ENCODE measurements around the gene CHFR.
"Not testable (repeated sequence)": the region's sequence is repeated elsewhere in the genome, so short reads cannot be mapped to it uniquely, and the experiment has no call there.

The CHFR gene

GRCh38 chr12:132839558-132840235 lies 47.7 kb downstream of the CHFR start:
- no peak for FAIRE-seq

DNA sequence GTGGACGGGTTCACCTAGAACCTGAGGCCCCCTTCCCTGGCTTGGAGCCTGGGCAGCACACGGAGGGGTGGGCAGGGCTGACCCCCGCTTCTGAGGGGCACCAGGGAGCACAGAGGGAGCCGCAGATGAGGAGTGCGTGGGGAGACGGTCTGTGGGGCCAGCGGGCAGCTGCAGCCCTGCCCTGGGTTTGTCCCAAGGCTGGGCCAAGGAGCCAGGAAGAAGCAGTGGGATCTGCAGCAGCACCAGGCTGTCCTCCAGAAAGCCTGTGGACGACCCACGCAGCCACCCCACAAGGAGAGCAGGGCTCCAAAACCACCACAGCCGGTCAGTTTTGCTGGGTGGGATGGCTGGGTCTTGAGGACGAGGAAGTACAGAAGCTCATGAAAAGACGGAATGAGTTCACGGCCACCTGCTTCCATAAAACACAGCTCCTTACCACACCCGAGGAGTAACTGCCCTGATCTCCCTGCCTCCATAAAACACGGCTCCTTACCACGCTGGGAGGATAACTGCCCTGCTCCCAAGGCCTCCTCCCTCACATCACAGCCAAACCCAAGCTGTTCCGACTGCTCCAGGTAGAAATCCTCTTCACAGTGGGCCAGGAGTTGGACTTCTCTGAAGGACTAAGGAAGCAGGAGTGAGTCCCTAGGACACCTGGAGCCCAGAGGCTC lies 48.9 kb downstream of the CHFR start:
- no peak for FAIRE-seq

GRCh38 chr12:132837693-132838409 lies 49.6 kb downstream of the CHFR start:
- FAIRE-seq: no peak

DNA sequence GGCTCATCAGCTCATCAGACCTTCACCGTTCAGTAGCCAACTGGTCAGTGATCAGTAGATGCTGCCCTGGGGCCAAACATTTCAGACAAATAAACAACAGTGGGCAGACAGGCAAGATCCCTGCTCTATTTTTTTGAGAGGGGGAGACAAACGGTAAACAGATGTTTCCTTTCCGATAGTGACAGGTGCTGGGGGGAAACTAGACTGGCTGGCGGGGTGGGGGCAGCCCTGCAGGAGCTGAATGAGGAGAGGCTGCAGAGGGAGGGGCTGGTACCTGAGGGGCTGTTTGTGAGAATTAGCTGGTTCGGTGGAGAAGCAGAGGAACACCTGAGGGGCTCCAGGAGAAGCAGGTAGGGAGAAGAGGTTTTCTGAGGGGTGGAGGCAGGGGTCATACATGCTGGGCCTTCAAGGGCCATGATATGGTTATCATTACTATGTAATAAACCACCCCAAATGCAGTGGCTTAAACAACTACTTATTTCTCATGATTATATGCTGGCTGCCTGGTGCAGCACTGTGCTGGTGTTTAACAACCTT lies 50.5 kb downstream of the CHFR start:
- no peak for FAIRE-seq

DNA sequence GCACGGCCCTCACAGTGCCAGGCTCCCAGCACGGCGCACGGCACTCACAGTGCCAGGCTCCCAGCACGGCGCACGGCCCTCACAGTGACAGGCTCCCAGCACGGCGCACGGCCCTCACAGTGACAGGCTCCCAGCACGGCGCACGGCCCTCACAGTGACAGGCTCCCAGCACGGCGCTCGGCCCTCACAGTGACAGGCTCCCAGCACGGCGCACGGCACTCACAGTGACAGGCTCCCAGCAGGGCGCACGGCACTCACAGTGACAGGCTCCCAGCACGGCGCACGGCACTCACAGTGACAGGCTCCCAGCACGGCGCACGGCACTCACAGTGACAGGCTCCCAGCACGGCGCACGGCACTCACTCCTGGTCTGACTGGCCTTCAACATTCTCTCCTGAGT lies 51.2 kb downstream of the CHFR start:
- FAIRE-seq: not testable (repeated sequence)

DNA sequence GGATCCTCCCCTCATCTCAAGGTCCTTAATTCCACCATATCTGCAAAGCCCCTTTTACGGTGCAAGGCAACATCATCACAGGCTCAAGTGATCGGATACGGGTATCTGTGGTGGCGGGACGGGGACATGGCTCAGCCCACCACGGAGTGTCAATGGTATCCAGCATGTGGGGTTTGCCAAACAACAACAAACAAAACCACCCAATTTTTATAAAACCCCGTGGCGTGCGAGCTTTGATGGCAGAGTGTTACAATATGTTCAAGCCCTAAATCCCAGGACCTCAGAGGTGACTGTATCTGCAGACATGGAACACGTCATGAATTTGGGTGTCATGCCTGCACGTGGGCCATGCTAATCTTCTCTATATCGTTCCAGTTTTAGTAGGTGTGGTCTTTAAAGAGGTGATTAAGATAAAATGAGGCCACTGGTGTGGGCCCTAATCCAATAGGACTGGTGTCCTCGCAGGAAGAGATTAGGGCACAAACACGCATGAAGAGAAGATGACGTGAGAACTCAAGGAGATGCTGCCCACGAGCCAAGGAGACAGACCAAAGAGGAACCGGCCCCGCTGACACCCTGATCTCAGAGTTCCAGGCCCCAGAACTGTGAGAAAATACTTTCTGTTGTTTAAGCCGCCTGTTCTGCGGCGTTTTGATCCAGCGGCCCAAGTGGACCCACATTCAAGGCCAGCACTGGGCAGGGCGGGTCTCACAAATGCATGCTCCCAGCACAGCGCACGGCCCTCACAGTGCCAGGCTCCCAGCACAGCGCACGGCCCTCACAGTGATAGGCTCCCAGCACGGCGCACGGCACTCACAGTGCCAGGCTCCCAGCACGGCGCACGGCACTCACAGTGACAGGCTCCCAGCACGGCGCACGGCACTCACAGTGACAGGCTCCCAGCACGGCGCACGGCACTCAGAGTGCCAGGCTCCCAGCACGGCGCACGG lies 52.1 kb downstream of the CHFR start:
- FAIRE-seq: no peak

GRCh38 chr12:132834181-132834711 lies 53.2 kb downstream of the CHFR start:
- FAIRE-seq: no peak

GRCh38 chr12:132833341-132833740 lies 54.1 kb downstream of the CHFR start:
- FAIRE-seq: no peak

GRCh38 chr12:132831771-132832170 lies 55.6 kb downstream of the CHFR start:
- no peak for FAIRE-seq

DNA sequence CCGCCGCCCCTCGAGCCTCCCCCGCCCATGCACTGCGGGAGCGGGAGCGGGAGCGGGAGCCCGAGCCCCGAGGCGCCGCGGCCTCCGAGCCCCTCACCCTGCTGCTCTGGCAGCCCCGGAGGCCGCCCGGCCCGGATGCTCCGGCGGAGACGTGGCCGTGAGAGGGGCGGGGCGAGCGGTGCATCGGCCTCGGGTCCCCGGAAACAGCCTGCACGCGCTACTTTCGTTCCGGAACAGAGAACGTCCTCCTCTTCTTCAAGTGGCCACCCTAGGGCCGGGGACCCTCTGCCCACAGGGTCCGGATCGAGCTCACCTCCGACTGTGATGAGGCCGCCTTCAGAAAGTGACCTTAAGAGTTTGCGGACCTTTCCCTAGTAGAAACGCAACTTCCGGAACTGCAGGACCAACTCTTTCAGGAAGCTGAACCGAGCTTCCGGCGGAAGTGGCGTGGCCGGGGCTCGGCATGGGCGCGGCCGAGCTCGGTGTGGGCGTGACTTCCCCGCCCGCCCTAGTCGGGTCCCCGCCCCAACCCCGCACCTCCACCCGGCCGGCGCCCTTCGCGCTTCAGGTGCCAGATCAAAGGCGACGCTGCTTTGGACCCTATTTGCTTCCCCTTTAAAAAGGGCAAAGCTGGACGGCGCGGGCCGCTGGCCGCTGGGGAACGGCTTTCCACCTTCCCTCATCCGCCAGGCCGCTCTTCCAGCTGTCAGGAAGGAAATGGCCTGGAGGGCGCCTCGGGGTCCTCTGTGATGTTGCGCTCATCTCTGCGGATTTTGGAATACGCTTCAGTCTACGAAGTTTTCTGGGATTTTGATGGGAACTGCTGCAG lies 58.5 kb downstream of the CHFR start, which contains the start of gene GOLGA3:
GOLGA3 (minus strand) TSS at position 164 of the 829 bp plus-strand sequence. CDS start 6,741 bp downstream, outside the sequence.
- FAIRE-seq: no peak

DNA sequence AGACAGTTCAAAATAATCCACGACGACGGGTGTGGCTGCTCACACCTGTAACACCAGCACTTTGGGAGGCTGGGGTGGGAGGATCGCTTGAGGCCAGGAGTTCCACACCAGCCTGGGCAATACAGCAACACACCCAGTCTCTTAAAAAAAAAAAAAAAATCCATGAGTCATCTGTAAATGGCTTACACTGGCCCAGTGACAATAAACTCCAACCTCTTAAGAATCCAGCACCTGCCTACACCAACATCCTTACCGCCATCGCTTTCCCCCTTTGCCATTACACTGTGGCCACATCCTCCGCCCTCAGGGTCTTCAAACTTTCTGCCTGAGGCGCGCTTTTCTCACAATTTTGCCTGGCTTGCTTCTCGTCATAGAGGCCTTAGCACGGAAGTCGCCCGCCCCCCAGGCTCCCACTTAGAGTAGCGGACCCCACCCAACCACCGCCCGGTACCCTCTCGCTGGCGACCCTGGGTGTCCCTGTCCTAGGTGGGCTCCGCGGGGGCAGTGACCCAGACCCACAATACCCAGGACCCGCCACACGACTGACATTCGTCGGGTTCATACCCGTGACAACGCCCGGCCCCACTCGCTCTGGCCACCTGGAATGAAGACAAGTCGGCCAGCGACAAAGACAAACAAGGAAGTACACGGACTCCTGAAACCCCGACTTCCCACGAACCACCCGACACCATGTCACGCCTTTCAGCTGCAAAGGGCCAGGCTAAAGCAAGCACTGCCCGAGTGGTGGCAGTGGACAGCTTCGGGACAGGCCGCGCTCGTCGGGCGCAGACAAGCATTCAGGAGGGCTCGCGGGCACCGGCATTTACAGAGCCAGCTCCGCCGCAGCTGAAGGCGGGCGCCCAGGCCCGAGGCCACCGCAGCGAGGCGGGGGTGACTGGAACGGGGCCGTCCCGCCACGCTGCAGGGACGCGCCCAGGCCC lies 59.4 kb downstream of the CHFR start:
- no peak for FAIRE-seq

DNA sequence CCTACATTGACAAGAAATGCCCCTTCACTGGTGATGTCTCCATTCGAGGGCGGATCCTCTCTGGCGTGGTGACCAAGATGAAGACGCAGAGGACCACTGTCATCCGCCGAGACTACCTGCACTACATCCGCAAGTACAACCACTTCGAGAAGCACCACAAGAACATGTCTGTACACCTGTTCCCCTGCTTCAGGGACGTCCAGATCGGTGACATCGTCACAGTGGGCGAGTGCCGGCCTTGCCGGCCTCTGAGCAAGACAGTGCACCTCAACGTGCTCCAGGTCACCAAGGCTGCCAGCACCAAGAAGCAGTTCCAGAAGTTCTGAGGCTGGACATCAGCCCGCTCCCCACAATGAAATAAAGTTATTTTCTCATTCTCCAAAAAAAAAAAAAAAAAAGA lies 61.5 kb downstream of the CHFR start:
- FAIRE-seq: no peak

- FAIRE-seq: no peak
Measured at GRCh38 chr12:132825089-132825488, 62.3 kb downstream of the CHFR start.

DNA sequence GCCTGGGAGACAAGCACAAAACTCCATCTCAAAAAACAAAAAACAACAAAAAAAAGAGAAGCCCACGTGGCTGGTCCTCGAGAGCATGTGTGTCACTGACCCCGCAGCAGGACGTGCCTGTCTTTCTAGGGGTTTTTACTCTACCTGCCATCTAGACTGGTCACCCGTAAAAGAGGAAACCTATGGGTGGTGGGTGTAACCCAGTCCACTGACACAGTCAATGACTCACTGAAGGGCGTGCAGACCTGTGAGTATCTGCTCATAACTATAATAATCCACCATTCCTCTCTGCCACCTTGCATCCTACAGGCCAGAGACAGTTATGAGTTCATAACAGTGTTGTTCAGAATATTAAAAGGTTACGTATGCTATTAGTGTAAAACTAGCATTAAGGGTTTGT lies 63.4 kb downstream of the CHFR start:
- no peak for FAIRE-seq

DNA sequence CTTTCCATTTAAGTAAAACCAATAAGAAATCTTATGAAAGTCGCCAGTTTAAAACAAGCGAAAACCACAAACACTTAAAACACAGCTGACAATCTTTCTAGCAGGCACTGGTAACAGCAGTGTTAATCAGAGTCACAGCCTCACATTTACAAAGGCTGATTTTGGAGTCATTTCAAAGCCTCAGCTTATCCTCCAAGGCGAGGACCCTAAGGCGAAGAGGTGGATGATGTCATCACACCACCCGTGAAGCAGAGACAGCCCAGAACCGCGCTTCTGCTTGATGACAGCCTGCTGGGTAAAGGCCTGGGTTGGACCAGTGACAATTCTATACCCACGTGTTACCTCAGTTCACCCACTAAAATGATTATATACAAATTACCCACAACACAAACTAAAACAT lies 68.8 kb downstream of the CHFR start:
- FAIRE-seq: no peak

DNA sequence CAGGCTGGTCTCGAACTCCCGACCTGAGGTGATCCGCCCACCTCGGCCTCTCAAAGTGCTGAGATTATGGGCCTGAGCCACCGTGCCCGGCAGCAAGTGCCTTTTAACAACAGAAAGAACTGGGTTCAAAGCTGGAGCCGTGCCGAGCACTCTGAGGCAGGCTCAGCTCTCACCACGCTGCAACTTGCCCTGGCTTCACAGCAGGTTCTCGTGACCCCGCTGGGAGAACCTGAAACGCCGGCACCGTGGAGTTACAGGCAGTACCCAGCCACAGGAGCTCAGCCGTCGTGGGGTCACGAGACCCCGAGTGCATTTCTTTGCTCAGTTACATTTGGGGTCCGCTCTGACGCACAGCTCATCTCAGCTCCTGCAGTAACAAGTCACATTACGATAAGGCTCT lies 73.2 kb downstream of the CHFR start:
- FAIRE-seq: no peak

- no peak for FAIRE-seq
Measured at GRCh38 chr12:132813443-132813842, 74.0 kb downstream of the CHFR start.

- FAIRE-seq: no peak
Measured at GRCh38 chr12:132812631-132813305, 74.6 kb downstream of the CHFR start.

DNA sequence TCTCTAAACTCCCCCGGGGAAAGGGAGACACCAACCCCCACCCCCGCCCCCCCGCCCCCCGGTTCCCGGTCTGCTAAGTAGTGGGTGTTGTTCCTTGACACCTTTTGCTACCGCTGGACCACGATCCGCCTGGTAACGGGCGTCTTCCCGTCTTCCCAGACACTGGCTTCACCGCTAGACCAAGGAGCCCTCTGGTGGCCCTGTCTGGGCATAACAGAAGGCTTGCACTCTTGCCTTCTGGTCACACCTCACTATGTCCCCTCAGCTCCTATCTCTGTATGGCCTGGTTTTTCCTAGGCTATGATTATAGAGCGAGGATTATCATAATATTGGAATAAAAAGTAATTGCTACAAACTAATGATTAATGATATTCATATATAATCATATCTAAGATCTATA lies 78.0 kb downstream of the CHFR start:
- not testable (repeated sequence) for FAIRE-seq
